Stimulated activated CD4-positive, alpha-beta T cell treated with anti-CD3 and anti-CD28 coated beads, Interleukin-2, amount 100 ng/mL, for 48 hours (primary cell): ENCODE results near the gene FRMD4A.

Experiments used
- DNase-seq, 2 donors: peaks; one replicate each; pipeline ENCODE4 v3.0.0-alpha.2; 2020

The FRMD4A gene

GRCh38 chr10:13681960-13682359 is 648.8 kb downstream of the FRMD4A start:
- no peak for DNase-seq

GRCh38 chr10:13681528-13681927 is 649.2 kb downstream of the FRMD4A start:
- DNase-seq = no peak

GRCh38 chr10:13681095-13681494 is 649.6 kb downstream of the FRMD4A start:
- DNase-seq = no peak

- DNase-seq = no peak
Observed at GRCh38 chr10:13678101-13678843, 652.5 kb downstream of the FRMD4A start.

- no peak for DNase-seq
Observed at GRCh38 chr10:13674645-13675588, 655.8 kb downstream of the FRMD4A start.

- DNase-seq = no peak
Observed at GRCh38 chr10:13673156-13673555, 657.6 kb downstream of the FRMD4A start.

- DNase-seq = no peak
Observed at GRCh38 chr10:13672548-13672947, 658.2 kb downstream of the FRMD4A start.

GRCh38 chr10:13671904-13672303 is 658.8 kb downstream of the FRMD4A start:
- DNase-seq = no peak

- DNase-seq = no peak
Observed at GRCh38 chr10:13670311-13670710, 660.4 kb downstream of the FRMD4A start.

- no peak for DNase-seq
Observed at GRCh38 chr10:13669901-13670300, 660.8 kb downstream of the FRMD4A start.

- no peak for DNase-seq
Observed at GRCh38 chr10:13669182-13669855, 661.4 kb downstream of the FRMD4A start.

- DNase-seq = no peak
Observed at GRCh38 chr10:13668126-13668525, 662.6 kb downstream of the FRMD4A start.

GRCh38 chr10:13665516-13666262 is 665.0 kb downstream of the FRMD4A start:
- DNase-seq = no peak

GRCh38 chr10:13661256-13661655 is 669.5 kb downstream of the FRMD4A start:
- DNase-seq = no peak

- DNase-seq = no peak
Observed at GRCh38 chr10:13660551-13660920, 670.2 kb downstream of the FRMD4A start.

- peak; percentile 67 to 68 for DNase-seq
Observed at GRCh38 chr10:13659887-13660550, 670.7 kb downstream of the FRMD4A start.

- no peak for DNase-seq
Observed at GRCh38 chr10:13658871-13659685, 671.6 kb downstream of the FRMD4A start.

GRCh38 chr10:13658264-13658663 is 672.5 kb downstream of the FRMD4A start:
- no peak for DNase-seq

GRCh38 chr10:13657101-13657680 is 673.5 kb downstream of the FRMD4A start:
- DNase-seq = no peak

- no peak for DNase-seq
Observed at GRCh38 chr10:13656337-13657100, 674.2 kb downstream of the FRMD4A start.
